Transverse colon (tissue), 4 donors: ENCODE data around the gene SLC13A1. TPM values are rescaled to one million over a fixed set of nuclear protein-coding genes. Genes with fewer than 3 reads are reported as not detected.

Experiments used
- DNase-seq: peaks from one replicate; pipeline ENCODE4 v3.0.0-alpha.2; 2019
- H3K27ac ChIP-seq, 4 donors: fragments of 200-600 bp; sonication (generic); 2 replicates each; pipeline ENCODE4 v1.5.1; 2016 to 2018; ENCODE audit warnings: inconsistent platforms in 4 of 4
- H3K27me3 ChIP-seq: fragments of 200-600 bp; sonication (generic); 2 replicates; pipeline ENCODE4 v1.5.1; 2017; ENCODE audit warnings: inconsistent platforms
- H3K36me3 ChIP-seq, 4 donors: fragments of 200-600 bp; sonication (generic); 2 replicates each; pipeline ENCODE4 v1.5.1; 2017 to 2019; ENCODE audit warnings: inconsistent platforms in 4 of 4
- H3K4me1 ChIP-seq, 4 donors: fragments of 200-600 bp; sonication (generic); 2 replicates each; pipeline ENCODE4 v1.5.1; 2017 to 2020; ENCODE audit warnings: inconsistent platforms in 4 of 4
- H3K4me3 ChIP-seq, 4 donors: fragments of 200-600 bp; sonication (generic); 1 replicate in 1 of 4; 2 replicates in 3 of 4; pipeline versions ENCODE4 v1.5.1 to v1.6.1; 2017 to 2019; ENCODE audit warnings: inconsistent platforms in 4 of 4
- H3K9me3 ChIP-seq, 2 donors: fragments of 200-600 bp; sonication (generic); 2 replicates each; pipeline ENCODE4 v1.5.1; 2017 to 2019; ENCODE audit warnings: inconsistent platforms in 2 of 2
- CTCF ChIP-seq, 5 experiments: fragments of 200-600 bp in 3 of 5; fragments of 450-650 bp in 2 of 5; sonication (generic) in 3 of 5; IDR thresholded peaks; 1 replicate in 2 of 5; 2 replicates in 3 of 5; pipeline ENCODE4 v1.5.1; 2016 to 2017; ENCODE audit warnings: antibody characterized with exemption in 5 of 5, inconsistent platforms in 3 of 5, mild to moderate bottlenecking in 2 of 5, moderate library complexity in 1 of 5
- EP300 ChIP-seq: sonication (generic); formaldehyde crosslinking; IDR thresholded peaks from one replicate; pipeline ENCODE4 v1.6.1; 2017; ENCODE audit warnings: antibody characterized with exemption, low read depth
- POLR2A ChIP-seq: fragments of 450-650 bp; IDR thresholded peaks from one replicate; pipeline ENCODE4 v1.6.1; 2016; ENCODE audit warnings: antibody characterized with exemption, mild to moderate bottlenecking, moderate library complexity
- POLR2AphosphoS5 ChIP-seq, 3 donors: sonication (generic); formaldehyde crosslinking; IDR thresholded peaks; one replicate each; pipeline ENCODE4 v1.6.1; 2016; ENCODE audit warnings: antibody characterized with exemption in 3 of 3
- WGBS, 2 donors: methylation state at CpG; one replicate each; pipeline ENCODE4 v1.1.5; 2018; ENCODE audit warnings: low coverage in 1 of 2; 5-methylcytosine and 5-hydroxymethylcytosine counted together
- in situ Hi-C, 4 donors: fragments of 200-750 bp; cut with MboI; loops; one replicate each; pipeline versions ENCODE4 v1.15.0 to v1.15.1; 2017; ENCODE audit warnings: low sequenced_read_pairs in 3 of 4, low pct_ligation_motif_present in 1 of 4, low pct_unique_long_range_greater_than_20kb in 1 of 4
- intact Hi-C: fragments of 100-400 bp; cut with DNase I; formaldehyde crosslinking; loops from one replicate; pipeline ENCODE4 v1.15.1; 2023; ENCODE audit warnings: low total_unique reads
- total RNA-seq, 4 donors: library from RNA; depleted of rRNA; stranded (reverse); fragments of >200 nt; gene quantifications; one replicate each; pipeline ENCODE4 v1.1.0, GENCODE V29; 2016

Gene SLC13A1
- total RNA-seq, 4 donors from 2014 or later, result 2.1 to 7.5 TPM; not detected in 2

GRCh38 chr7:123204206-123204835 is 4.6 kb upstream of the SLC13A1 start:
- no peaks in the 10 kb centered on the region for H3K27me3 ChIP-seq
- in situ Hi-C loops (no loop called here), intact Hi-C loops (no loop called here)
- H3K36me3 ChIP-seq, result no peaks in the 10 kb centered on the region
- H3K4me1 ChIP-seq, result peaks cover 0 to 14% (median 0%) of the 10 kb centered on the region in 4 donors
- DNase-seq, result no peak
- H3K4me3 ChIP-seq, result no peak overlapping the region
- H3K9me3 ChIP-seq, result no peaks in the 10 kb centered on the region
- H3K27ac ChIP-seq, result no peak overlapping the region
- no peak for TF ChIP-seq CTCF (IDR thresholded peaks at IDR 0.05)
- TF ChIP-seq POLR2AphosphoS5 (IDR thresholded peaks at IDR 0.05), result no peak
- no peak for TF ChIP-seq EP300
- no peak for TF ChIP-seq POLR2A
- WGBS, 2 donors, result 67 to 81% methylated on average over 3 of the region's 3 CpGs

- intact Hi-C loops, result no loop called here
- TF ChIP-seq POLR2A, result no peak
- no peak for TF ChIP-seq POLR2AphosphoS5 (IDR thresholded peaks at IDR 0.05)
- no peak for TF ChIP-seq EP300
- no peak for TF ChIP-seq CTCF (IDR thresholded peaks at IDR 0.05)
- Histone ChIP-seq H3K27ac (no peak overlapping the region), H3K9me3 (no peaks in the 10 kb centered on the region), H3K4me3 (no peak overlapping the region), H3K4me1 (peaks cover 0 to 12% (median 0%) of the 10 kb centered on the region in 4 donors), H3K36me3 (no peaks in the 10 kb centered on the region), H3K27me3 (no peaks in the 10 kb centered on the region)
- WGBS, 2 donors, result 45 to 56% methylated on average over 3 of the region's 3 CpGs
- in situ Hi-C loops, result no loop called here
- no peak for DNase-seq
These were observed 2.1 kb upstream of the SLC13A1 start for GRCh38 chr7:123201901-123202300.

GRCh38 chr7:123198668-123199652 is 809 bp downstream of the SLC13A1 start:
- TF ChIP-seq POLR2AphosphoS5 (IDR thresholded peaks at IDR 0.05) (no peak), EP300 (no peak), POLR2A (no peak), CTCF (IDR thresholded peaks at IDR 0.05) (no peak)

GRCh38 chr7:123198111-123198510 is 1.7 kb downstream of the SLC13A1 start:
- H3K4me1 ChIP-seq, result peaks cover 0 to 12% (median 0%) of the 10 kb centered on the region in 4 donors
- TF ChIP-seq POLR2AphosphoS5 (IDR thresholded peaks at IDR 0.05), result no peak
- TF ChIP-seq POLR2A, result no peak
- TF ChIP-seq EP300, result no peak
- no peak for TF ChIP-seq CTCF (IDR thresholded peaks at IDR 0.05)
- H3K9me3 ChIP-seq, result no peaks in the 10 kb centered on the region
- intact Hi-C loops, result no loop called here
- no peaks in the 10 kb centered on the region for H3K36me3 ChIP-seq
- no peak overlapping the region for H3K27ac ChIP-seq
- no peaks in the 10 kb centered on the region for H3K27me3 ChIP-seq
- no peak overlapping the region for H3K4me3 ChIP-seq
- DNase-seq, result no peak
- WGBS, 2 donors, result 63 to 67% methylated on average over 1 to 2 of the region's 2 CpGs
- in situ Hi-C loops, result no loop called here

More at GRCh38 chr7:123198668-123199652, 809 bp downstream of the SLC13A1 start:
- intact Hi-C loops, result no loop called here
- Histone ChIP-seq H3K27me3 (no peaks in the 10 kb centered on the region), H3K4me3 (no peak overlapping the region), H3K4me1 (peaks cover 0 to 12% (median 0%) of the 10 kb centered on the region in 4 donors), H3K9me3 (no peaks in the 10 kb centered on the region), H3K27ac (peak overlapping the region in 1 of 4 donors; percentile 4), H3K36me3 (no peaks in the 10 kb centered on the region)
- no peak for DNase-seq
- 59% methylated on average over 2 of the region's 2 CpGs; no CpG with 5 or more reads in 1 of the 2 donors for WGBS, 2 donors
- in situ Hi-C loops, result no loop called here
